T-helper 1 cell treated with Interleukin-12 subunit alpha and Interleukin-12 subunit beta and Interleukin-4 antibody, amounts not matched to agents 30 ng/mL and 1 ng/mL, for 36 hours (primary cell): Measurements from ENCODE around the gene ITGA1. TPM values are rescaled to one million over a fixed set of nuclear protein-coding genes. Genes with fewer than 3 reads are reported as not detected.
"Not testable (repeated sequence)": the region's sequence is repeated elsewhere in the genome, so short reads cannot be mapped to it uniquely, and the experiment has no call there.

Source experiments
- intact Hi-C: fragments of 100-400 bp; cut with micrococcal nuclease; formaldehyde crosslinking; loops from one replicate; pipeline ENCODE4 v1.15.1; 2024
- total RNA-seq: library from RNA; stranded (reverse); gene quantifications from 2 replicates; pipeline ENCODE4 v1.2.3, GENCODE V29; 2022

ITGA1 gene
- total RNA-seq, 1 donor from 2014 or later = 8.3 TPM

GRCh38 chr5:52799358-52799982, 11.8 kb downstream of the ITGA1 start:
- intact Hi-C loops = loop anchor here (1.0 kb wide), 2 partner anchors 28 to 116 kb away; no protein-coding TSS in a partner anchor

- intact Hi-C loops = loop anchor here (1.0 to 5.0 kb wide), 8 partner anchors 13 to 309 kb away; partner anchors contain the start of genes ITGA1, ITGA2, MOCS2 and PELO
Measured at GRCh38 chr5:52799983-52800393, 12.3 kb downstream of the ITGA1 start.

DNA sequence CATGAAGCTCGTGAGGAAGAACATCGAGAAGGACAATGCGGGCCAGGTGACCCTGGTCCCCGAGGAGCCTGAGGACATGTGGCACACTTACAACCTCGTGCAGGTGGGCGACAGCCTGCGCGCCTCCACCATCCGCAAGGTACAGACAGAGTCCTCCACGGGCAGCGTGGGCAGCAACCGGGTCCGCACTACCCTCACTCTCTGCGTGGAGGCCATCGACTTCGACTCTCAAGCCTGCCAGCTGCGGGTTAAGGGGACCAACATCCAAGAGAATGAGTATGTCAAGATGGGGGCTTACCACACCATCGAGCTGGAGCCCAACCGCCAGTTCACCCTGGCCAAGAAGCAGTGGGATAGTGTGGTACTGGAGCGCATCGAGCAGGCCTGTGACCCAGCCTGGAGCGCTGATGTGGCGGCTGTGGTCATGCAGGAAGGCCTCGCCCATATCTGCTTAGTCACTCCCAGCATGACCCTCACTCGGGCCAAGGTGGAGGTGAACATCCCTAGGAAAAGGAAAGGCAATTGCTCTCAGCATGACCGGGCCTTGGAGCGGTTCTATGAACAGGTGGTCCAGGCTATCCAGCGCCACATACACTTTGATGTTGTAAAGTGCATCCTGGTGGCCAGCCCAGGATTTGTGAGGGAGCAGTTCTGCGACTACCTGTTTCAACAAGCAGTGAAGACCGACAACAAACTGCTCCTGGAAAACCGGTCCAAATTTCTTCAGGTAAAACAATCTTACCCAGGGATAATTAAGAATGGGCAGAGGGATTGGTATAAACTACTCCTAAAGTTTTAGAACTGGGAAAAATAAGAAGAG, 12.9 kb downstream of the ITGA1 start:
- intact Hi-C loops = loop anchor here (1.0 to 5.0 kb wide), 6 partner anchors 13 to 309 kb away; partner anchors contain the start of genes ITGA1, ITGA2, MOCS2 and PELO

DNA sequence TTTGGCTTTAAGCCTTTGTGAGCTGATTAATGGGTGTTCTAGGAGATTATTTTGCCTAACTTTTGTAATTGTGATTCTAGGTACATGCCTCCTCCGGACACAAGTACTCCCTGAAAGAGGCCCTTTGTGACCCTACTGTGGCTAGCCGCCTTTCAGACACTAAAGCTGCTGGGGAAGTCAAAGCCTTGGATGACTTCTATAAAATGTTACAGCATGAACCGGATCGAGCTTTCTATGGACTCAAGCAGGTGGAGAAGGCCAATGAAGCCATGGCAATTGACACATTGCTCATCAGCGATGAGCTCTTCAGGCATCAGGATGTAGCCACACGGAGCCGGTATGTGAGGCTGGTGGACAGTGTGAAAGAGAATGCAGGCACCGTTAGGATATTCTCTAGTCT, 13.6 kb downstream of the ITGA1 start:
- intact Hi-C loops = loop anchor here (5.0 kb wide), 1 partner anchor 186 kb away; the partner anchor contains the start of gene ITGA2

- intact Hi-C loops = loop anchor here (5.0 kb wide), 1 partner anchor 185 kb away; the partner anchor contains the start of gene ITGA2
Measured at GRCh38 chr5:52802272-52802973, 14.7 kb downstream of the ITGA1 start.

- intact Hi-C loops = loop anchor here (5.0 kb wide), 1 partner anchor 184 kb away; the partner anchor contains the start of gene ITGA2
Measured at GRCh38 chr5:52802974-52803336, 15.2 kb downstream of the ITGA1 start.

DNA sequence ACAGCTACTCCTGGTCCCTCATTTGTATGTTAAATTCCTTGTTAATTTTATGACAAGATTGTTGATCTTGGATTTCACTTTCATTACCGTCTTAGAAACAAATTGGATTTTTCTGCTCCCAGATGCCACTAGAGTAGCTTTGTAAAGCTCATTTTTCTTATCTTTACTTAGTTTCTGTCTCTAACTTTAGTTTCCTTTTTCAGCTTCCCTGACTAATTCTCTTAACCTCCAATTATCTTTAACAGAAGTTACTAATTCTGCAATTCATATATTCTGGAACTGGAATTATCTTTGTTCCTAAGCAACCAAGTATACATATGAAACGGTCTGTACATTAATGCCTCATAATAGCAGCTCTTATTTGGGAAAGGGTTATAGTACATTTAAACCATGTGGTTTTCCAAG, 16.7 kb downstream of the ITGA1 start:
- intact Hi-C loops = loop anchor here (5.0 kb wide), 1 partner anchor 183 kb away; the partner anchor contains the start of gene ITGA2

DNA sequence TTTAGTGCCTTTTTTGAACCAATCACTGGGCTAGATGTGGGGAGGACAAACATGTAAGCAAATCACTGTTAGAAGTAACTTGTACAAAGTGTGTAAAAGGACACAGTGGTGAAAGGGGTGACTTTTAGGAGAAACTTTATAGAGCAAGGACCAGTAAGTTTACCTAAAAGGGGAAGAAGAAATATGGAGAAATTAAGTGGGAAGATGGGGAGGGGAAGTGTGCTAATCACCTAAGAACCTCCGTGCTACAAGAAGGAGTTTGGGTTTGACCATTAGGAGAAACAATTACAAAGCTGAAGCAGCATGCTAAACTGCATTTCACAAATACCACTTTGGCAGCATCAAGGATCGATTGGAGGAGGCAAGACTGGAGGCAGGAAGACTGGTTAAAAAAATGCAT, 17.3 kb downstream of the ITGA1 start:
- intact Hi-C loops = loop anchor here (5.0 kb wide), 1 partner anchor 182 kb away; the partner anchor contains the start of gene ITGA2

- intact Hi-C loops = no loop called here
Measured at GRCh38 chr5:52805615-52806014, 17.9 kb downstream of the ITGA1 start.

GRCh38 chr5:52807037-52807436, 19.3 kb downstream of the ITGA1 start:
- intact Hi-C loops = no loop called here

- intact Hi-C loops = no loop called here
Measured at GRCh38 chr5:52807723-52808122, 20.0 kb downstream of the ITGA1 start.

DNA sequence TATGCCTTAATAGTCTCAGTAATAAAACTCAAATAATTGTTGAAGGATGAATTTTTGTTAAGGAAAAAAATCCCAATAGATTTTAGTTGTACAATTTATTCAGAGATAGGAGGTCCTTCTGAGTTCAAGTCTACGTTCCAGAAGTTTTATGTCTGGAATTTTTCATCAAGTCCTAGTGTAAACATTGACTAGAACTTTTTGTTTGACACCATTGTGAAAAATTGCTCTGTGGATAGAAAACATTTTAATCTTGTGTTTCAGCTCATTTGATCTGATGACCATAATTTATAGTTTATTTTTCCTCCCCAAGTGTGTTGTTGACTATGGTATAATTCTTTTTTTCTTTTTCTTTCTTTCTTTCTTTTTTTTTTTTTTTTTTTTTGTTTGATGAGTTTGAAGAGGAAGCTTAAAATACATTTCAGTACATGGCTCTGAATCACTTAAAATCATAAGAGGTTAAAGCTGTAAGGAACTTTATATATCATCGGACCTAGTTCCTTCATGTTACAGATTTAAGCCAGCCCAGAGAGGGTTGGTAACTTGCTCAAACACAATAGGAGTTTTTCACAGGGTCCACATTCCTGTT, 20.7 kb downstream of the ITGA1 start:
- intact Hi-C loops = no loop called here

DNA sequence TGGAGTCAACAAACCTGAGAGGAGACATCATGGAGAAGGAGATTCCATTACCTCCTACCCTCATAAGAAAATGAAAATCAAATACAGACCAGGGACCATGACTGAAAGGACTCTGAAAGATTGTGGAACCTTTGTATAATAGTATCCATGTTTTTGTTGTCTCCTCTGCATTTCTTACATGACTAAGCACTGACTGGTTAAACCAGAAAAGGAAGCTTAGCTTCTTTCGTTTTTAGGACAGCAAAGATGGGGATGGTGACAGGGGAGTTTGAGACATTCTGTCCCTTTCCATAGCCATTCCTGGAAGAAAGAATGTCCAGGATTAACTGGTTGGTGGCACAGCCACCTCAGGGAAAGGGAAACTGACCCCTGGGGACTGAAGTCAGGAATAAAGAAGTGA, 22.2 kb downstream of the ITGA1 start:
- intact Hi-C loops = no loop called here

GRCh38 chr5:52810426-52810825, 22.7 kb downstream of the ITGA1 start:
- intact Hi-C loops = no loop called here

DNA sequence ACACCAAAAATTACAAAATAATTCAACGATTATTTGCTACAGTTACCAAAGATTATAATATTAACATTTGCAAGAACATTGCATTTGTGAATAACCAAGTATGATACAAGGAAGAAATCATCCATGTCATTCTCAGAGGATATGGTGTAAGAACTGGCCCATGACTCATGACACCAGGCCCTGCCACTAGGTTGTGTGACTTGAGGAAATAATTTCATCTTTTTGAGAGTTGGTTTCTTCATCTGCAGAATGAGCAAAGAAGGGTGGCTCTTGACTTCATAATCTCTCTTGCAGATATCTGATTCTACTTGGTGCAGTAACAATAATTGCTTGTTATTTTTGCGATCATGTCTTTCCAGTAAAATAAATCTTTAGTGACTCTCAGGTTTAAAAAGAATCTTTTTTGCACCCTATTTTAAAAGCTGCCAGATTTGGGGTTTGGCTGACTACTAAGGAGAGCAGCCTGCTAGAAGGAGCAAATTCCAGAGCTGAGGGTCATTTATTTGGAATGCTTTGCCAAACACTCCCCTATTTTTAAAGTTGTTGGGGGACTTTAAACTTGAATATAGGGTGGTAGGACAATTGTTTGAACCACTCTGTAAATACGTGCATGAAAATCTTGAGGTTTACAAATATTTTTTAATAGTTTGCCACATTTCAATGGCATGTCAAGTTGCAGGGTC, 23.5 kb downstream of the ITGA1 start:
- intact Hi-C loops = no loop called here

GRCh38 chr5:52814352-52815148, 26.8 kb downstream of the ITGA1 start:
- intact Hi-C loops = no loop called here

DNA sequence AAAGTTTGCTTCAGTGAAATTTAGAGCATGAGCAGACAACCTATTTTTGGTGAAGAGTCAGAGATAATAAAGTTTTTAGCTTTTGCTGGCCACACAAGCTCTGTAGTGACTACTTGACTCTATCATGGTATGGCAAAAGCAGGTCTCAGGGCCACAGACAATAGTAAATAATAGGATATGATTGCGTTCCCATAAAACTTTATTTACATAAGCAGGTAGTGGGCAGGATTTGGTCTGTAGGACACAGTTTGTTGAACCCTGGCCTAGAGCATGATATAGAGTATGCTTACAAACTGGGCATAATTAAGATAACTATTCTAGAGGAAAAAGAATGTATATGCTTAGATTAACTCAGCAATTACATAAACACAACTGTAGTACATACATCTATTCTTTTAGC, 30.1 kb downstream of the ITGA1 start:
- intact Hi-C loops = no loop called here

DNA sequence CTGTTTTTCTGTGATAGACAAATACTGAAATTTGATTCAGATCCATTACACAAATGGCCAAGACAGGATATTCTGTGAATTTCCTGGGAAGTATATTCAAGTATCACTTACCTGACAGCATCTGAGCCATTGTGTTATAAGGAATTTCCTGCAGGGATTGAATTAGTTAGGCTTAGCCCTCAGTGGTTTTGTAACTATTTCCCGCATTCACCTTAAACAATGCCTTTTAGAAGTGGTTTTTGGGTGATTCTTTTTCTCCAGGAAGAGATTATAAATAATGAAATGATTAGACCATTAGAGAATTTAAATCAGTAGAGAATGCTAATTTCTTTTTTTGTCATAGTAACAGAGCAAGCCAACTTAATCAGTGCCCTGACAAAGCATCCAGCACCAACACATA, 30.6 kb downstream of the ITGA1 start:
- intact Hi-C loops = no loop called here

DNA sequence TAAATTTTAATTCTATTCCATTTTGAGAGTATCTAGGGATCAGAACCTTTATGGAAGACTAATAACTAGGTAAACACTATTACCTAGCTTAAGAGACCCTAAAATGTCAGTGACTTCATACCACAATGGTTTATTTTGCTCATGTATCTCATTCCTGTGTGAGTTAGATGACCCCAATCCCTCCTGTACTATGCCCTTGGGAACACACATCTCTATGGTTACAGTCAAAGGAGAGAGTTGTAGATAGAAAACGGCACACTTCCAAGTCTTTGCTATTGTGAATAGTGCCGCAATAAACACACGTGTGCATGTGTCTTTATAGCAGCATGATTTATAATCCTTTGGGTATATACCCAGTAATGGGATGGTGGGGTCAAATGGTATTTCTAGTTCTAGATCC, 31.1 kb downstream of the ITGA1 start:
- intact Hi-C loops = not testable (repeated sequence)

DNA sequence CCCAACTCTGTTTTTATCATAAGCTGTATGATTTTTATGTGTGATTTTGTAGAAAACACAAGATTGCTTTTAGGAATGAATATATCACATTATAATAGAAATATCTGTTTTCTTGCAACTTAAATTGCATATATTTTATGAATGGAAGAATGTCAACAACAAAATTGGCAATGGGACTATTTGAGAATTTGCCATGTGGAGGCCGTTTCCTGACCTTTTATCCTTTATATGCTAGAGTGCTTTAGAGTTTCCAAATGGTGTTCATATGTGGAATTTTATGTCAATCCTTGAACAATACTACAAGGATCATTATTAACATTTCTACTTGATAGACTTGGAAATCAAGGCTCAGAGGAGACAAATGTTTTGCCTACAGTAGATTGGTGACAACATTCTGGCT, 34.2 kb downstream of the ITGA1 start:
- intact Hi-C loops = no loop called here
